HG03354 (cell line): ENCODE results near the gene AKAP6.

Source experiments
- ATAC-seq: cut with Tn5 transposase; IDR thresholded peaks from one replicate; pipeline ENCODE4 v1.9.1; 2021; ENCODE audit warnings: mild to moderate bottlenecking; ENCODE audit not compliant: unreplicated experiment, poor library complexity, severe bottlenecking

AKAP6 gene

DNA sequence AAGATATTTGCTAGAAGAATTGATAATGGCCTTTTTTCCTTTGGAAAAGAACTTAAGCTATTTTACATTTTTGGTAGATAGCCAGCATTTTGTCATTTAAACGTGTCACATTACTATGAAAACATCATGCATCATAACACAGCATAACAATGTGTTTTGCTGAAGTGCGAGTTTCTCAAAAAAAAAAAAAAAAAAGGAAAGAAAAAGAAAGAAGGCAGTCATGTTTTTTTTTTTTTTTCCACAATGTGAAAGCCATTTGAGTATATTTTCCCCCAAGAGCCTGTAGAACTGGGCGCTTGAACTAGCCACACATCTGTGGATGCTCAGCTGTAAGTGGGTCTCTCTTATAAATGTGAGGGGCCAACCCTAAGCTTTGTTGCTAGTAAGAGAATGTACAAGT lies 300.1 kb downstream of the AKAP6 start:
- no peak for ATAC-seq

DNA sequence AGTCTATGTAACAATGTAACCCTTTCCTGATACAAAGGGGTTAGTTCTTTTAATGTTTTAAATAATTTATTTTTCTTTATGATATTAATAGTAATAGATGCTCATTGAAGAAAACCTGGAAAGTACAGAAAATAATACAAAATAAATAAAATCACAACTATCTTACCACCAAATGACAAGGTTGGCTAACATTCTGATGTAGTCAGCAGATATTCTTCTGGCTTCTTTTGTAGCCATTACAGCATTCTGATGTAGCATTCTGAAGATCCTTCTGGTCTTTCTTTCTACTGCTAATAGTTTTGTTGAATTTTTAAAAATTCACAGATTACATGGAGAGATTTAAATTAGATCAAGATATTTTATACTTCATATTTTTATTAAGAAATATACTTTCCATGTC lies 301.6 kb downstream of the AKAP6 start:
- no peak for ATAC-seq

GRCh38 chr14:32633224-32633859 lies 304.2 kb downstream of the AKAP6 start:
- ATAC-seq: no peak

DNA sequence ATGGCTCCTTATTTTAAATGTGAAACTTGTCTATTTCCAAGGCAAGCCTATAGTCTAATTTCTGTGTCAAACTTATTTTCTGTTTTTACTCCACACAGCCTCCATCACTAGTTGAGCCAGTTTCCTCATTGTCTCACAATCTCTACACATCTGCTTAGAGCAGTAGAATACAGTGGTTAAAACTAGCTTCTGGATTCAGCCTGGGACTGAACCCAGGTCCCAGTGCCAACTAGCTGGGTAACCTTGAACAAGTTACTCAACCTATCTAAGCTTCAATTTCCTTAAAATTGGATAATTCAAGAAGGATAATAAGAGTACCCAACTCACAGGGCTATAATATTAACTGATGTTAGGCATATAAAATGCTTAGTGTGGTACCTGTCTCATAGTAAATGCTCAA lies 304.8 kb downstream of the AKAP6 start:
- no peak for ATAC-seq

DNA sequence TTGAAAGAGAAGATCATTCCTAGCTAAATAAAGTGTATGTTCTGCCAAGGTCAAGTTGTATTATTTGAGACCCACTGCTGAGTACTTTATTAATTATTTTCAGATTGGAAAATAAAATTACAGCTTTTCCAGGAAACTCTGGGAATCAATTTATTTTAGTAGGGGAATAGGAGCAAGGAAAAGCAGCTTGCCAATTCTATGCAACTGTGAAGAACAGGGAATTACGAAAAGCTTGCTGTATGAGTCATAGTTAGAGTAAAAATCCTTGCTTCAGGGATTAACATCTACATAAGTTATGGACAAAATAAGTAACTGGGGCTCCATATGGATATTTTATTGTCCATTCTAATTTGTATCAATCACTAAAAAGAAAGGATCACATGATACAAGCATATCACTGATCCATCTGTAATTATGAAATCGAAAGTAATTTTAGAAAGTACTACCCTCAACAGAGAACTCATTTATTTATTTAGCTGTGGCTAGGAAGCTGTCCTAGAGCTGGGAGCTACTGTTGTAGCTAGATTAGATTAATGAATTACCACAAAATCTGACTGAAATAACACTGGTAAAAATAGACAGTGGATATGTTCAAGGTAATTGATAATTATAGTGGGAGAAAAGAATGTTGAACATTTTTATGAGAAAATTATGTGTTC lies 306.1 kb downstream of the AKAP6 start:
- peak; percentile 66 for ATAC-seq

DNA sequence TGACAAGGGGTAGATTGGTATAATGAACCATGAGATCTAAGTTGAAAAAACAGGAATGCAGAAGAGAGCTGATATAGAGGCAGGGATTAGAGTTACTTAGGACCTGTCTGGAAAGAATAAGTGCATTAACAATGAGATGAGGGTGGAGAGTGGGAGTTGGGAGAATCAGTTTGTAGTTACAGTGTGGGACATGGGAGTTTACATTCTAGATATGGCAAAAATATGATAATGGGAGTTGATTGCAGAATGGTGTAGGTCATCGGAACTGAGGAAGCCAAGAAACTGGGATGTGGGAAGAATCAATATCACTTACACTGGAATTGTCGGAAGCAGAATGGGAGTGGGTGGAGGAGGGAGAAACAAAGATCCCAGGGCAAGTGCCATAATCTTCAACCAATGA lies 308.5 kb downstream of the AKAP6 start:
- ATAC-seq: no peak

DNA sequence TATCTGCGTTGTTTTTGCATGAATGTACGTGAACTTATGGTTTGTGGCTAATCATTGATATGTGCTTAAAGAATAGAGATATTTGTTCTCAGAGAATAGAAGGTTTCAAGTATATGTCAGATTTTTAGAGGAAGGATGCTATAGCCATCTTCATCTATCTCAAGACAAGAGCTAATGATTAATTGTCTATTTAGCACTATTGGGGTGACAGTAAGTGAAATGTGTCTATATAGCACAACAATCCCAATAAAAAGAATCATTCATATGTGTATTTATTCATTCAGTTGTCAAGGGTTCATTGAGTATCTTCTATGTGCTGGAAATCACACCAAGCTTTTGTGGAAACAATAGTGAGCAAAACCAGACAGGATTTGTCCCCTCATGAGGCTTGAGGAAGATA lies 310.1 kb downstream of the AKAP6 start:
- no peak for ATAC-seq

DNA sequence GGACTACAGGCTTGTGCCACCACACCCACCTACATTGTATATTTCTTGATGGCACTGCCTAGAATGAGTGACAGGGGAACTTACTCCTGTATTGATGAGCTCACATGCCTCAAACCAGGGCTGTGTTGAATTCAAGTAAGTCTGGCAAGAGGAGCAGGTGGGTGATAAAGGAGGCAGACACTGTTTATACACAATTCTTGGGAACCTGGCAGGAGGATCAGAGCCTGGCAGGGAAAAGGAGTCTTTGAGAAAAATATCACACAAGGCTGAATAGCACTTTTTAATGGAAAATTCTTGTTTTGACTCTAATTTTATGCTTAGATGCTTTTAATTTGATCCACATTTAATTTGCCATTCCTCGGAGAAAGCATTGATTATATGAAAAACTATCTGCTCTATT lies 316.5 kb downstream of the AKAP6 start:
- no peak for ATAC-seq

DNA sequence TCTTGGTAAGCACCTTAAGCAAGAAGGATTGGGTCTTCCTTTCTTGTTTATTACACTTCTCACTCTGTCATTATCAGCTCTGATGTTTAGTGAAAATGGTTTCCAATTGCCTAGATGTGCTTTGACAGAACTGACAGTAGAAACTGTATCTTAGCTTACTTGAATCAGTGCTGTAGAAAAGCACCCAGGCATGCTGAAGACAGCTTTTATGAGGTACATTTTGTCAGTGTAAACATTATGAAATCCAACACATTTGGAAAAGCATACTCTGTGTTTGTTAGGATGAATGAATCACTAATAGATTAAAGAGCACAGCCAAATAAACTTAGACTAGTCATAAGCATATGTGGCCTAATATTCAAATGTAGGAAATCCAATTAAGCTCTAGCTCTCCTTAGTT lies 319.3 kb downstream of the AKAP6 start:
- ATAC-seq: no peak

- ATAC-seq: no peak
Measured at GRCh38 chr14:32650030-32650429, 320.9 kb downstream of the AKAP6 start.

GRCh38 chr14:32650665-32651064 lies 321.6 kb downstream of the AKAP6 start:
- no peak for ATAC-seq

- no peak for ATAC-seq
Measured at GRCh38 chr14:32654106-32654505, 325.0 kb downstream of the AKAP6 start.

GRCh38 chr14:32656601-32657000 lies 327.5 kb downstream of the AKAP6 start:
- no peak for ATAC-seq

GRCh38 chr14:32657081-32657480 lies 328.0 kb downstream of the AKAP6 start:
- no peak for ATAC-seq

DNA sequence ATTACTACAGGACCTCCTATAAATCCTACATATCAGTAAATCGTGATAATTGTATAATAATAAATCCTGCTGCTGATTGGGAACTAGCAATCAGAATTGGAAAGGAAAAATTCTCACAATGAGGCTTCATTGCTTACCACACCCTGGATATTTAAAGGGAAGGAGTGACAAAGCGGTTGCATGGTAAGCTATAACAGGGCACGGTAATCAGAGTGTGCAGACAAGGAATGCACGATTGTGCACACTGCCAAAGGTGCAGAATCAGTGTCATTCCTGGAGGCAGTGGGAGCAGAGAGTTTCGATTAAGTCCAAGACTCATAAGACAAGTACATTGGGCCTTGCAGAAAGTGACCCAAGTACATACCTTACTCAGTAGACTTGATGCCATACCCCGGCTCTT lies 332.1 kb downstream of the AKAP6 start:
- no peak for ATAC-seq

GRCh38 chr14:32662211-32662610 lies 333.1 kb downstream of the AKAP6 start:
- no peak for ATAC-seq

- no peak for ATAC-seq
Measured at GRCh38 chr14:32666308-32666707, 337.2 kb downstream of the AKAP6 start.

DNA sequence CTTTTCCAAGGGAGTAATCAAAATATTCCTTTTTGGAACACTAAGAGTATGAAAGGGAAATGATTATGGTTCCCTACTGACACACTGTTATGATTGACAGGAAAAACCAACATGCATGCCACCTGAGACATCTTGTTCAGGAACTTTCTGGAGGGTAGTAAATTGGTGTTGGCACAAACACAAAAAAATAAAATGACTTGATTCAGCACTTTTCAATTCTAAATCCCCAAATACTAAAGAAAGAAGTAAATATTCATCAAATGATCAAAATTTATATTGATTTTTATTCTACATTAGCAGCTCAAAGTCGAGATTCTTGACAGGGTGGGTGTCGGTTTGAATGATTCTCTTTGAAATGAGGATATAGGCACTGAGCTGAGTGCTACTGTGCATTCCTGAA lies 338.2 kb downstream of the AKAP6 start:
- ATAC-seq: no peak

DNA sequence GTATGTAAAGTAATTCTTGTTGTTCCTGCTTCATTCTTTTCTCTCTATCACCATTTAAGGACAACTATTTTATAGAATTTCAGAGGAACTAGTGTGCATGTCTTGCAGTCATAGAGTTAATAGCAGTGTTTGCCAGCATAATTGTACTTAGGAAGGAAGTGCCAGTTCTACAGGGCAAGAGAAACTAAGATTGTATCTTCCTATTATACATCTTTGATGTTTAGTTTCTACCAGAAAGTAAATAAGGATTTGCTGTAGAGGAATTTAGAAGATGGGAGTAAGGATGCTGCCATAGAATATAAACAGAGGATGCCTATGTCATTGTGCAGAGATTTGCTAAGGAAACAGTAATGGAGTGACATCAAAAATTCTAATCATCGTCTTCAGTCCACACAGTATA lies 338.7 kb downstream of the AKAP6 start:
- ATAC-seq: no peak

GRCh38 chr14:32669391-32669790 lies 340.3 kb downstream of the AKAP6 start:
- no peak for ATAC-seq

- no peak for ATAC-seq
Measured at GRCh38 chr14:32675433-32675832, 346.3 kb downstream of the AKAP6 start.
